GM21515 (cell line): ENCODE results near the gene BCAR1.
A peak's percentile ranks its signal among the peaks of the same experiment; 100 is the strongest.
"Not testable (repeated sequence)": the region's sequence is repeated elsewhere in the genome, so short reads cannot be mapped to it uniquely, and the experiment has no call there.

Experiments
- ATAC-seq: cut with Tn5 transposase; IDR thresholded peaks from one replicate; pipeline ENCODE4 v1.9.1; 2021; ENCODE audit not compliant: unreplicated experiment

Gene BCAR1

GRCh38 chr16:75251280-75252048 lies at the start of gene BCAR1:
TSS of gene BCAR1 (minus strand) at chr16:75251624. CDS start at chr16:75251482, 142 bp downstream.
- ATAC-seq: peak; percentile 80

- no peak for ATAC-seq
Observed at GRCh38 chr16:75298267-75298666, 46.8 kb upstream of the BCAR1 start.

DNA sequence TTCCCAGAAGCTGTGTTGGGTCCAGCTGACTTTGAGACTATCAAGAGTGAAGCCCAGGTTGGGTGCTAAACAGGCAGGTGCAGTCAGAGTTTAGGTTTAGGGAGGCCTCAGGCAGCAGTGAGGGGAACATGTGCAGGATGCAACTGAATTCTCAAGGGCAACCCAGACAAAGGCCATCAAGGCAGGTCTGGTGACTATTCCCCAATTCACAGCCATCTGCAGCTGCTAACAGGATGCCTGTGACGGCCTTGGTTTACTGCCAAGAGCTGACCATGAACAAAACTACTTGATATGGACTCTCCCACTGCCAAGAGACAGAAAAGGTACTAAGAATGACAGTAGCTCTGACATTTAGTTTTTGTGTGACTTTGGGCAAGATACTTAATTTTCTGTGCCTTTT lies 45.2 kb upstream of the BCAR1 start:
- no peak for ATAC-seq

- ATAC-seq: no peak
Observed at GRCh38 chr16:75294773-75295459, 43.5 kb upstream of the BCAR1 start.

DNA sequence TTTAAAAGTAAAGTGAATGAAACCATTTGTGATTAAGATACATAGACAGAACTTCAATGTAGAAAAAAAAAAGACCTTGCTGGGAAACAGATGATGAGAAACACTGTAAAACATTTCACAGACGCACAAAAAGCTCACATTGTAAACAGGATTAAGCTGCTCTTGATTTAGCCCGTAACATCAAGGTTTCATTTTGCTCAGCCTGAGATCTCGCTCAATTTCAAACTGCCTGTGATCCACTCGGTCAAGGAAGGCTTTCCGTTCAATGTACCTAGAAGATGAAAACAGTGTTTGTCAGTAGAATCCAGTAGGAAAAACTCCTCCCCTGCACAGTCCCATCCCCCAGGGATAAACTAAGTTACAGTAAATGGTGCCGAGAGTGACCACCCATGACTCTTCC lies 42.3 kb upstream of the BCAR1 start:
- ATAC-seq: no peak

- no peak for ATAC-seq
Observed at GRCh38 chr16:75293173-75293572, 41.7 kb upstream of the BCAR1 start.

DNA sequence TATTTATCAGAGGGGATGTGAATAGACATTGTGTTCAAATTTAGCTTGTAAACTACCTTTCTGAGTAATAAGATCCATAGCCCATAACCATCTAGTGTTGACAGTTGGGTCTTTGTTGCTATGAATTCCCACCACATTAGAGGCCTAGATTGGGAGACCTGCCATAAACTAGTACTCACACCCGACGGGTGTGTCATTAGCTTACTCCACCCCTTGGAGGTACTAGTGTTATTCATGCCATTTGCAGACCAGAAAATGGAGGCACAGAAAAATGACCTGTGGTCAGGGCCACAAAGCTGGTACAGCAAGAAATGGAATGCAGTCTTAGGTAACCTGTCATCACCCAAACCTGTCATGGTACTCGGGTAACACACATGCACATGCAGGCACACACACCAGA lies 41.3 kb upstream of the BCAR1 start:
- no peak for ATAC-seq

DNA sequence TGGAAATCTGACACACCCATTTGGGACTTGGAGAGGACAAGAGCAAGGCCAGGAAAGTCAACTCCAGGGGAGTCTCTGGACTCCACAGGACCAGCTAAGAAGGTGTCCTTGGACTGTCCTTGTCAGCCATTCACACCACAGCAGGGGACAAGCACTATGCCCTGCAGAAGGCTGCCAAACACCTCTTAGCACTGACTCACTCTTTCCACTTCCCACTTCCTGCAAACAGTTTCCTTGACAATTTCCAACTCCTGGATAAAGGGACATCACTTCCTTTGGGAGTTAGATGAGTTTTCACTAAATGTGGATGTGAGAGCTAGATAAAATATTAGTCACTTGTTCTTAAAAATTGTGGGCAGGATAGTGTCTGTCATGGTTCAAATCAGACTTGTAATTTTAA lies 37.8 kb upstream of the BCAR1 start:
- no peak for ATAC-seq

DNA sequence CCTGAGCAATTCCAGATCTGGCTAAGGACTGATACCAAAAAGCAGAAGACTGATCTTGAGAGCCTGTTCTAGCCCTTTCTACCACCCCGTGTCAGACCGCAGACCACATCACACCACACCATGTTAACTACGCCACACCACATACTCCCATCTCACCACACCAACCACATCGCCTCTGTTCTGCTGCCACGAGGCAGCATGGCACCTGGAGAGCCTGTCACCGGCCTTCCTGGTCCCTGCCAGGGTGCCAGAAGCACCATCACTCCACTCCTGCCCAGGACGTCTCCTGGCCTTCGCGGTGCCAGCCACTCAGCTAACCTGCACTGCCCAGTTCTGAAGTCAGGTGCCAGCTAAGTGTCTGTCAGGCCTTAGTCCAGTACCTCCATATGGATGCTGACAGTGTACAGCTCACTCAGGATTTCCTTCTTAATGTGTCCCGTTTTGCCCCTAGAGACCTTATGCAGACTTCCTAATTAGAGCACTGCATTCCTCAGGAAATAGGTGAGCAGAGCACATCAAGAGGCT lies 37.2 kb upstream of the BCAR1 start:
- ATAC-seq: no peak

GRCh38 chr16:75288181-75288580 lies 36.8 kb upstream of the BCAR1 start:
- ATAC-seq: no peak

DNA sequence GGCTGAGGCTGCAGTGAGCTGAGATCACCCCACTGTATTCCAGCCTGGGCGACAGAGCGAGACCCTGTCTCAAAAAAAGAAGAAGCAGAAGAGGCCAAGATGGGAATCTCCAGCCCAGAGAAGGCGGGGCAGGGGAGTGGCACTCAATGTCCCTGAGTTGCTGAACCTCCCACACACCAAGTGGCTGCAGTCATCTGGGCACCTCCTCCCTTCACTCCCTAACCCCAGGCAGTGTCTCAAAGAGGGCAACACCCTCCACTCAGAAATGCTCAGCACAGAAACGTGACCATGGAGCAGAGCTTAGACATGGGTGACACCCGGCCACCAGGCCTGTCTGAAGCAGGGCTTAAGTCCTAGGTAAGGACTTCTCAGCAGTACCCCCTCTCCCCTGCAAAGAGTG lies 36.3 kb upstream of the BCAR1 start:
- no peak for ATAC-seq

- ATAC-seq: no peak
Observed at GRCh38 chr16:75286389-75286788, 35.0 kb upstream of the BCAR1 start.

- no peak for ATAC-seq
Observed at GRCh38 chr16:75282466-75283281, 31.2 kb upstream of the BCAR1 start.

- no peak for ATAC-seq
Observed at GRCh38 chr16:75281826-75282225, 30.4 kb upstream of the BCAR1 start.

- not testable (repeated sequence) for ATAC-seq
Observed at GRCh38 chr16:75281009-75281408, 29.6 kb upstream of the BCAR1 start.

DNA sequence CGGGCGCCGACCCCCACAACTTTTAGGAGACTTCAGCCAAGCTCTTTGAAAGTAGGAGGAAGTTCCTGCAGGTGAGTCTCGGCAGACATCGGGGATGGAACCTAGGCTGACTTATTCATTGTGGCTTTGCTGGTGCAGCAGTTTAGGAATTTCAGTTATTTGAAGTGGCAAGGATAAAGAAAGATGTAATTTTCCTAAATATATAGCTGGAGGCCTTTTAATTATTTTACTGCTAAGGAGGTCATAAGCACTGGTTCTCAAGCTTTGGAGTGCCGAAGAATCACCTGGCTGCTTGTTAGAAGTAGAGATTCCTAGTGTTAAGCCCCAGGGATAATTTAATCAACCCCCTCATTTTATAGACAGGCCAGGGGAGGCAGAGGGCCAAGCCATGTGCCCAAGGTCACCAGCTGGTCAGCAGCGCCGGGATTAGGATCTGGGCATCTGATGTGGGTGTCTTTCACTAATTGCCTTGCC lies 28.9 kb upstream of the BCAR1 start:
- no peak for ATAC-seq

- no peak for ATAC-seq
Observed at GRCh38 chr16:75279305-75279704, 27.9 kb upstream of the BCAR1 start.

- no peak for ATAC-seq
Observed at GRCh38 chr16:75273054-75273925, 21.9 kb upstream of the BCAR1 start.

GRCh38 chr16:75272629-75273028 lies 21.2 kb upstream of the BCAR1 start:
- ATAC-seq: not testable (repeated sequence)

DNA sequence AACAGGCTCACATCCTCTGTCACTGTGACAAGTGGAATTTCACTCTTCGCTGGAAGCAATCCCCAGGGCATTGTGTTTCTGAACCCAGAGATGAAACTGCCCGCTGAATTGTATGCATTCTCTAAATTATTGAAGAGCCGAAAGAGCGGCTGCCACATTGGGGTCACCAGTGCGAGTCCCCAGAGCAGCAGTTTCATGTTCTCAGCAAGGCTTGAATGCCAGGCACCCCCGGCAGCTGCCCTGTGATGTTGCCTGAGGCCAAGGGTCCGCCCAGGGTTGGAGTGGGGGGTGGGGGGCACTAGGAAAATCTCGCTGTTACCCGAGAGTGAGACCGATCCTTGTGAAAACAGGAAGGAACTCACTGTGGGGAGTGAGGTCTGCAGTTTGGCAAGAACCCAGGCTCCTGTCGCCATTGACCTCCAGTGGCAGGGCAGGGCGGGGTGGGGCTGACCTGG lies 20.7 kb upstream of the BCAR1 start:
- ATAC-seq: no peak
